GM13976 (cell line): Measurements from ENCODE around the gene AIFM1.
"Not testable (repeated sequence)": the region's sequence is repeated elsewhere in the genome, so short reads cannot be mapped to it uniquely, and the experiment has no call there.

ENCODE experiments used
- DNase-seq: peaks from one replicate; pipeline ENCODE4 v3.0.0; 2012; ENCODE audit warnings: low spot score
- CTCF ChIP-seq: IDR thresholded peaks from 2 replicates; pipeline ENCODE4 v1.5.1; 2012; ENCODE audit warnings: borderline replicate concordance, mild to moderate bottlenecking; ENCODE audit not compliant: insufficient read depth; ENCODE audit errors: extremely low read depth, missing control alignments, control extremely low read depth
- in situ Hi-C: fragments of 300-500 bp; cut with MboI; formaldehyde crosslinking; loops from one replicate; pipeline ENCODE4 v1.12.0; 2022; ENCODE audit warnings: low sequenced_read_pairs, mixed read lengths, inconsistent platforms; ENCODE audit not compliant: unreplicated experiment

Gene AIFM1

GRCh38 chrX:130118441-130119311, 47.0 kb downstream of the AIFM1 start:
- DNase-seq: no peak
- in situ Hi-C loops: no loop called here
- no peak for TF ChIP-seq CTCF

GRCh38 chrX:130117166-130117565, 48.5 kb downstream of the AIFM1 start:
- in situ Hi-C loops: no loop called here
- no peak for TF ChIP-seq CTCF

GRCh38 chrX:130115119-130115885, 50.3 kb downstream of the AIFM1 start:
- in situ Hi-C loops, DNase-seq: not testable (repeated sequence)

More at GRCh38 chrX:130117166-130117565, 48.5 kb downstream of the AIFM1 start:
- no peak for DNase-seq

GRCh38 chrX:130114141-130114588, 51.5 kb downstream of the AIFM1 start:
- TF ChIP-seq CTCF: no peak
- DNase-seq: no peak
- in situ Hi-C loops: no loop called here

GRCh38 chrX:130111220-130112154, 54.2 kb downstream of the AIFM1 start:
- no peak for TF ChIP-seq CTCF
- in situ Hi-C loops: no loop called here
- DNase-seq: no peak

- in situ Hi-C loops: no loop called here
- peak; percentile 79 for DNase-seq
- no peak for TF ChIP-seq CTCF
Measured at GRCh38 chrX:130110379-130111219, 55.0 kb downstream of the AIFM1 start, which contains the start of gene ELF4. Gene ELF4, minus strand, starts transcription at chrX:130110497. Its CDS starts 29,167 bp downstream, at chrX:130081330.
